Fibroblast of skin of back (primary cell): Measurements from ENCODE around the gene LMX1B.
A peak's percentile ranks its signal among the peaks of the same experiment; 100 is the strongest.

Source experiments
- DNase-seq: peaks from one replicate; pipeline ENCODE4 v3.0.0-alpha.2; 2013

LMX1B gene

GRCh38 chr9:126604059-126605055, 9.4 kb upstream of the LMX1B start:
- no peak for DNase-seq

- DNase-seq, result peak; percentile 8
Observed at GRCh38 chr9:126605792-126606482, 7.8 kb upstream of the LMX1B start.

- no peak for DNase-seq
Observed at GRCh38 chr9:126606483-126606870, 7.3 kb upstream of the LMX1B start.

DNA sequence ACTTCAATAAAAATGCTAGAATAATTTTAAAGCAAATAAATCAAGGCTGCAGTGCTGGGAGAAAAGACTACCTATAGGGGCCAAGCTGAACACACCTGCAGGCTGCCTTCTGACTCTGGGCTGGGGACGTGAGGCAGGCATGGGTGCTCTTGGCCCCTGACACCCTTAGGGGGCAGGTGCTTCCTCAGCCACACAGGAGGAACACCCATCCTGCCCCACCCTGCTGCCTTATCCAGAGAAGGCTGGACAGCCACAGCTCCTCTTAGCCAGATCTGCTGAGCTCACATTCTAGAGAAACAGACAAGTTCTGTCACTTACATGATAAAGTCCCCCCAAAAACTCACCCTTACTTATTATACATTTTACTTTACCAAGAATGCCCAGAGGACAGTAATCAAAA, 6.6 kb upstream of the LMX1B start:
- DNase-seq, result no peak

GRCh38 chr9:126607731-126608130, 6.0 kb upstream of the LMX1B start:
- DNase-seq, result no peak

DNA sequence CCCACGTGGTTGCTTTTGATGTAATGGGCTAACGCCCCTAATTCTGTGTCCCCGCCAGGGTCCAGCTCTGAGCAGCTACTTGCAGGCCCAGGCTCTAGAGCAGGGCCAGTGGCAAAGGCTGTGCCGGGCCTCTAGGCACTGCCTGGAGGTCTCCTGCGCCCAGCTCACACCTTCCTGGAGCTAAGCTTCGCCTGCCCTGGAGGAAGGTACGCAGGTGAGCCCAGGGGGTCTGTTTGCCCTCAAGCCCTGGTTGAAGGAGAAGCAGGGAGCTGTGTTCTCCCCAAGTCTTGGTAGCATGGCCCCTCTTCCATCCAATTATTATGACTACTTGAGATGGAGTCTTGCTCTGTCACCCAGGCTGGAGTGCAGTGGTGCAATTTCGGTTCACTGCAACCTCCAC, 5.2 kb upstream of the LMX1B start:
- DNase-seq, result no peak

DNA sequence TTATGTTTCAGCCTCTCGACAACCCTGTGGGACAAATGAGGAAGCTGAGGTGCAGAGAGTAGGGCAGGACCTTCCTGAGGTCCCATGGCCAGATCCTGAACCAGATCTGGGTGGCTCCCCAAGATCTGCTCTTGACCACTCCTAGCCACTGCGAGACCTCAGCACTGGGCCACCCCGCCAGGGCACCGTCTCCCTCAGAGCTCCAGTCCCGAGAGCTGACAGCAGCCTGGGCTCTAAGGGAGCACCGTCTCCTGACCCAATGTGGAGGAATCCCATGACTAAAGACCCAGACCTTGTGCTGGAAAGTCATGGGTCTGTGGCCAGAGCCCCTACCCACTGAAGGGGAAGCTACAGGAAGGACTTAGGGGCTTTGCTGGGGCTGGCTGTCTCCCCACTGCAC, 4.5 kb upstream of the LMX1B start:
- no peak for DNase-seq

DNA sequence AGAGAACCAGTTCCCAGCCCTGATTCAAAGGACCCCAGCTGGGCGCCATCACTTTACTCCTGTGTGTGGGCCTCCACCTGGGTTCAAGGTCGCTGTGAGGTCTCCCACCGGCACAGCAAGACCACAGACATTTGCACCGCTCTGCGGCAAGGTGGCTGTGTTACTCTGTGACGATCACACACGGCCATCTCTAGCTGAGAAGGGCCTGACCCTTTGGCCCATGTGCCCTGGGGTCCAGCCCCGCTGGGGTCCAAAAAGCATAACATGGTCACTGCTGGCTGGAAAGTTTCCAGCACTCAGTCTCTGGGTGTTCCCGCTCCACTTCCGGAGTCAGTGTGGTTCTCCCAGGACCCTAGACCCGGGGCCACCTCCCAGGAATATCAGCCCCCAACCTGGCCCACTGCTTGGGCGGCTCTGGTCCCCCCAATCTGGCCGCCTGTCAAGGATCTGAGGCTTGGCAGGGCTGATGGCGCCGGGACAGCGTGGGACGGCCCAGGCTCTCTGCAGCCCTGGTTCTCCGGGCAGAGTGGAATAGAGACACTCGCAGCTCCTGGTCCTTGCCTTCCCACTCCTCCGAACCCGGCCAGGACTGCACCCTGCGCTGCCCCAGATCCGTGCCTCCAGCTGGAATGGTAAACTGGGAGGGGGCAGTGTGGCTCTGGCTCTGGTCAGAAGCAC, 3.9 kb upstream of the LMX1B start:
- DNase-seq, result no peak

GRCh38 chr9:126611193-126611591, 2.5 kb upstream of the LMX1B start:
- no peak for DNase-seq

DNA sequence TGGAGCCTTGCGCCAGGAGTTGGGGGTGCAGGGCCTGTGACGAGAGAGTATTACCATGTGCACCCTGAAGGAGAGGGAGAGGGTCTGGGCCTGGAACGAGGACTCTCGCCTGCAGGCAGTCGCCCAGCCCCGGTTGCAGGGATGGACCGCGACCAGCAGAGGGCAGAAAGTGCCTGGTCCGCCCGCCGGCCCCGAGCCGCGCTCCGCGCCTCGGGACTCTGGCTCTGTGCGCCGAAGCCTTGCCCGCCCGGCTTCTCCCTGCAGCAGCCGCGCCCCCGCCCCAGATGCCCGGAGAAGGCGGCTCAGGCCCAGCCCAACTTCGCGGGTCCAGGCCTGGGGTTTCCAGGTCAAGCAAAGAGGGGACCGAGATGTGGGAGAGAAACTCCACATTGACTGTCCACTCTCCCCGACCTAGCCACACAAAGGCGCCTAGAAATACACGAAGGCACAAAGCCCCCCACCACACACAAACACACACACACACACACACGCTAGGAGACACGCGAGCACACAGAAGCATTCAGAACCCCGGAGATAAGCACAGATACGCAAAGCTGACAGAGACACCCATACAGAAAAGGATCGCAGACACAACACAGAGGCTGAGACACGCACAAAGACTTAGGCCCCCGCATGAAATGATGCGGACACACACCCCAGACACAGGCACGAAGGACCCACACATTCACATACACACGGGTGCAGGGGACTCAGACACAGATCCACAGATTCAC, 2.0 kb upstream of the LMX1B start:
- peak; percentile 59 for DNase-seq

- DNase-seq, result no peak
Observed at GRCh38 chr9:126612326-126612812, 1.4 kb upstream of the LMX1B start.

DNA sequence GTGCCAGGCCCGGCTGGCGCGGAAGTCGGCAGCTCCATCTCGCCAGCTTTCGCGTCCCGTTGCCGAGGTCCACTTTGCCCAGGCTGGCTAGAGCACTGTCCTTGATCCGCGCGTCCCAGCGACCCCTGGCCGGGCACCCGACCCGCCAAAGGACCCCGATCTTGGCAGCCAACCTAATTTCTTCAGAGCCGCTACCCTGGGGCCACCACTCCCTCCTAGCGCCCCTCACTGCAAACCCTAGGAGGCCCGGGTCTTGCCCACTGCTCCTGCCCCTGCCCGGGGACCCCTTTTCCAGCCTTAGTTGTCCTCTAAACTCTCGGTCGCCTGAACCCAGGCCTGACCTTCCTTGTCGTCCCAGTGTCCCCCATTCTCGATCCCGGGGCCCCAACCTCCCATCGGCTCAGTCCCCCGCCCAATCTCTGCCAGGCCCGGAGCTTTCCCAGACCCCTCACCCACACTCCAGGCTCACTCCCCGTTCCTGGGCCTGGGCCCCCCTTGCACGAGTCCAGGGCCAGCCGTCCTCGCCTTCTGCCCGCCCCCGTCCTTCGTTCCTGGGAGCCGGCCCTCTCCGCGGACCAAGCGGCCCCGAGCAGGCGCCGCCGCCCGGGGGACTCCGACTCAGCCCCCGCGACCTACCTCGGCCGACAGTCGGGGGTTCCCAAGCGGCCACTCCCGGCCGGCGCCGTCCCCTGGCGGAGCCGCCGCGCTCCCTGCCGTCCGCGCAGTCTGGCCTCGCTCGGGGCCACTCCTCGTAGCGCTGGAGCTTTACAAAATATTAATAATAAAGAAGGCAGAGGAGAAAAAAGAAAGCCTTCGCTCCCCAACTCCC, 701 bp upstream of the LMX1B start:
- no peak for DNase-seq

GRCh38 chr9:126614088-126614454, 343 bp downstream of the LMX1B start:
- peak; percentile 15 for DNase-seq

DNA sequence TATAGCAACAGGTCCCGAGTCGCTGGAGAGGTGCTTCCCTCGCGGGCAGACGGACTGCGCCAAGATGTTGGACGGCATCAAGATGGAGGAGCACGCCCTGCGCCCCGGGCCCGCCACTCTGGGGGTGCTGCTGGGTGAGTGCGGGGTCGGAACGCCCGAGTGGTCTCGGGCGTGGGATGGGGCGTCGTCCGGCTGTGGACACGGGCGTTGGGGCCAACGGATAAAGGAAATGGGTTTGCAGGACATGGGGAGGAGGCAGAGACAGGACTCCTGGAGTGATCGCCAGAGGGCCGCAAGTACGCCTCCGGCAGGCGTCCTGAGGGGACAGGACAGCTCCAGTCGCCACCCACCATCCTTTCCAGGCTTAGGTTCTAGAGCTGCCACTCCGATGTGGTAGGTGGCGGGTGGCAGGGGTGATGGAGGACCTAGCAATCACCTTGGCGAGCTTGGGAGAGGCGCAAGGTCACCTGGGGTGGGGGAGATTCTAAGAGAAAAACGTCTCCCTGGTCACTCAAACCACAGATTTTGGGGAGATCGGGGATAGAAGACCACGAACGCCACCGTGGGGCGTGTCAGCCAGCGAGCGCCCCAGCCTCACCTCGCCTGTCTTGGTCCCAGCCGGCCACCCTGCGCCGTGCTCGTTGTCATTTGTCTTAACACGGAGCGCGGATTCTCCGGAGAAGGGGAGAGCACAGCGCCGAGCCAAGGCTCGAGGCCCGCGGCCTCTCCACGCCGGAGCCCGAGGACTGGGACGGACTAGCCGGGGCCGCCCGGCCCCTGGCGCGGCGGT, 922 bp downstream of the LMX1B start:
- DNase-seq, result no peak

- DNase-seq, result peak; percentile 20
Observed at GRCh38 chr9:126615245-126615790, 1.6 kb downstream of the LMX1B start.

DNA sequence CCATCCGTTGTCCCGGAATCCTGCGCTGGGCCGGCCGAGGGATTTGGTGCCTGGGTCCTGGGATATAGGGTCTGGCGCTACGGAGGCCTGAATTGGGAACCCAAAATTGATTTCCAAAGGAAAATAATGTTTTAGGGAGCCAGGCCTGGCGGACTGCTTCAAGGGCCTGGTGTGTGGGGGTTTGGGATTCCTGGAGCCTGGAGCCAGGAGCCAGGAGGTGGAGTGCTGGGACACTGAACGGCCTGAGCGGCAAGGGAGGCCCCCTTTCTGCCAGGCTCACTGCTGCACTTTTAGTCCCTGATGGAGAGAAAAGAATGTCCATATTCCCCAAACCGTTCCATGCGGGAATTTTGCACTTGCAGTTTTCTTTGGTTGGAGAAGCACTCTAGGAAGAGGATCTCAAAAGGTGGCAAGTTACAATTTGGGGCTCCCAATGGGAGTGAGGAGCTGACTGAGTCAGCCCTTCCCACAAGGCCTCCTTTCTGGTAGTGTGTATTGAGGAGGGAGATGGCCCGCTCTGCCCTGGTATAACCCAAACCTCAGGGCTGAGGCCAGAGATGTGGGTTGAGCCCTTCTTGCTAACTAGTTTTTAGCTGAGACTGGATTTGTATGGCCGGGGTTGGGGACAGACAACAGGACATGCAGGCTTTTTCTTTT, 2.2 kb downstream of the LMX1B start:
- DNase-seq, result no peak

GRCh38 chr9:126616521-126616976, 2.8 kb downstream of the LMX1B start:
- no peak for DNase-seq

GRCh38 chr9:126617003-126617822, 3.5 kb downstream of the LMX1B start:
- DNase-seq, result no peak

- no peak for DNase-seq
Observed at GRCh38 chr9:126617823-126618165, 4.1 kb downstream of the LMX1B start.
